Glomerular visceral epithelial cell (primary cell): ENCODE measurements around the gene FRG2C.
"Not testable (repeated sequence)": the region's sequence is repeated elsewhere in the genome, so short reads cannot be mapped to it uniquely, and the experiment has no call there.

Experiments
- DNase-seq: peaks from one replicate; pipeline ENCODE4 v3.0.0-alpha.2; 2016; ENCODE audit errors: extremely low spot score

FRG2C gene

DNA sequence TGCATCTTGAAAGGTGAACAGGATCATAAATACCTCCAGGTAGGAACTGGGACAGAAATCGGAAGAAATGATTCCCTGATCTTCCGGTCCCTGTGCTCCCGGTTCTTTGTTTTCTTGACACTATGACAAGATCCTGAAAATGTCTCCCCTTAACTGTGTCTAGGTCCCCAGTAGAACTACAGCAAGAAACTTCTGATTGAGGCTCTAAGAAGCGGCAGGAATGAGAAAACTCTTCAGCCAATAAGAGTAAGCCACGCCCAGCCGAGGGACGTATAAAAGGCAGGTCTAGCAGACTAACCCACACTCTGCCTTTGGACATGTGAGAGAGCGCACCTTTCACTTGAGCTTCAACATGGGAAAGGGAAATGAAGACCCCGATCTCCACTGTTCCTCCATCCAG lies at the start of gene FRG2C:
FRG2C (plus strand) TSS at position 301 of the 400 bp plus-strand sequence; CDS start at position 353, 52 bp downstream.
- DNase-seq: not testable (repeated sequence)

DNA sequence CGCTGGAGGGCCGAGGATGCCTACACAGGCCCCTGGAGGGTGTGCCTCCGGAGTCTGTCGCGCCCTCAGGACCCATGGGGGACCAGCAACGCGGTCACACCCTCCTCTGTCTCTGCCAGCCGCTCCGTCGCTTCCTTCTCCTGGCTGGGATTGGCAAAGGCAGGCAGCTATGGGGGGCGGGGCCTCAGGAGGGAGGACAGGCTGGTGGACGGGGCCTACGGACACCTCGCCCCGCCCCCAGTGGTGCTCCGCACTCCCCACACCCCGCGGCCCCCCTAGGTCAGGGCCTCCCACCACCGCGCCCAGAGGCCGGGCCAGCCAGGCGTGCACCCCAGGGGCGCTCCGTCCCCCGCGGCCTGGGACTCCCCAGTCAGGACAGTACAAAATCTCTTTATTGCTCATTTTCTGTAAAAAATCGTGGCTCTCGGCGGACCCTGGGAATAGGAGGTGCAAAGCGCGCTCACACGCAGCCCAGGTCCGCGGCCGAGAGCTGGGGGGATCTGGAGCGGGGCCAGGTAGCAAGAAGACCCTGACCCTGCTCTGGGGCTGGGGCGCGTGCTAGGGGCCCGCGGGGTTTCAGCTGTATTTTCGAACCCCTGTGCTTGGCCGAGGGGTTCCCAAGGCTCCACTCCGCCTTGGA lies 45.3 kb upstream of the FRG2C start:
- not testable (repeated sequence) for DNase-seq

DNA sequence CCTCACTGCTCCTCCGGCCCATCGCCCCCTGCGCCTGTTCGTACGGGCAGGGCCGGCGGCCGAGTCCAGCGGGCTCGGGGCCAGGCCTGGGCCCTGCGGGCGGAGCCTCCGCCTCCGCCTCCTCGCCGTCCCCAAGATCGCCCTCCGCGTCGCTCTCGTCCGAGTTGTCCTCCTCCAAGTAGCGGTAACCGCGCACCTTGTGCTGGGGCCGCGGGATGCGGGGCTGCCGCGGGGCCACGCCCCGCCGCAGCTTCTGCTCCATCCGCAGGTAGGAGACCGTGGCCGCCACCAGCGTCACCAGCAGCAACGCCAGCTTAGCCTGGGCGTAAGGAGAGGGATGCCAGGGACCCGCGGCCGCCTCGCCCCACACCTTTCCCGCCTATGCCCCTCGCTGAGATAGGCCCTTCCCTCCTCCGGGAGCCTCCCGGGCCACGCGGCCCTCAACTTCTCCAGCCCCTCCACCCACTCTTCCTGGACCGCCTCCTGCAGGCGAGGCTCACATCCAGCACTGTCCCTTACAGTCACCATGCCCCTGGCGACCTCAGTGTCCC lies 44.6 kb upstream of the FRG2C start:
- not testable (repeated sequence) for DNase-seq

DNA sequence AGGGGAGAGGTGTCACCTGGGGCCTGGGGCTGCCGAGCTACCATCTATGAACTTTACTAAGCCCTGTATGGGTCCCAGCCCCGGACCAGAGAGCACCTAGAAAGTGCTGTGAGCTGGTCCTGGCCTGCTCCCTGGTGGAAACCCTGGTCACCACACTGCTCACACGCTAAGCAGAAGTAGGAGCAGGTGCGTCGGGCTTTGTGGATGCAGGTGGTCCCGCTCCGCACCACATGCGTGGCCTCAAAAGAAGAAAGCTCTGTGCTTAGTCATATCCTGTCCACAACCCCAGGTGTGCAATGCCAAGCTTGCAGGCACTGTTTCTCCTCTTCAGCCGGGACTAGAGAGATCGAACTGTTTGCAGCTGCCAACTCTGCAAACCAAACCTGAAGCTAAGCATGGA lies 42.4 kb upstream of the FRG2C start:
- DNase-seq: not testable (repeated sequence)

DNA sequence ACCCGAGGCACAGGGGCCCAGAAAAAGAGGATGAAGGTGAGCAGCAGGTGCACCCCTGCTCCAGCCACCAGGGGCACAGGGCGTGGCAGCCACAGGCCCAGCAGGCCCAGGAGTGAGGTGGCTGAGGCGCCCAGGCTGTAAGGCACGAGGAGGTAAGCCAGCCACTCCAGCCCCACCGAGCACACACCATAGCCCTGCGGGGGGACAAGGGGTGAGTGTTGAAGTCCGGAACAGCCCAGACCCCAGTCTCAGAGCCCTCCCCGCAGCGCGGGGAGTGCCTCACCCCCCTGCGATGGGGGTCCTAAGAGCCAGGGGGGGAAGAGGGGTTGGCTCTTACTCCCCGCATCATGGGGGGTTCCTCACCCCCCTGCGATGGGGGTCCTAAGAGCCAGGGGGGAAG lies 40.5 kb upstream of the FRG2C start:
- DNase-seq: not testable (repeated sequence)

GRCh38 chr3:75630887-75631535 lies 33.1 kb upstream of the FRG2C start:
- not testable (repeated sequence) for DNase-seq

DNA sequence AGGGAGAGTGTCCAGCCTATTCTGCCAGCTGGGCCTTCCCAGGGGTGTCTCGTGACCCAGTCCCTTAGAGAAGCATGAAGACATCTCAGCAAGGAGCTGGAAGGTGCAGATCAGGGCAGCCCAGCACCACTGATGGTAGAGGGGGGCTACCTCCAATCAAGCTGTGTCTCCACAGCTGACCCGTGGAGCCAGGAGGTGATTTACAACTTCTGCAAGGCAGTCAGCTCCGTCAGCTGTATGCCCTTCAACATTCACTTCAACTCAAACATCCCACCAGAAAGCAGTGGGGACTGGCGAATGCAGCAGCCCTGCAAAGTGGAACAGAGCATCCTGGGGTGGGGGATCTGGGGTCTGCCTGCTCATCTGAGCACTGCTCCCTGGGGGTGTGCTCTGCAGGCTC lies 32.6 kb upstream of the FRG2C start:
- DNase-seq: no peak

DNA sequence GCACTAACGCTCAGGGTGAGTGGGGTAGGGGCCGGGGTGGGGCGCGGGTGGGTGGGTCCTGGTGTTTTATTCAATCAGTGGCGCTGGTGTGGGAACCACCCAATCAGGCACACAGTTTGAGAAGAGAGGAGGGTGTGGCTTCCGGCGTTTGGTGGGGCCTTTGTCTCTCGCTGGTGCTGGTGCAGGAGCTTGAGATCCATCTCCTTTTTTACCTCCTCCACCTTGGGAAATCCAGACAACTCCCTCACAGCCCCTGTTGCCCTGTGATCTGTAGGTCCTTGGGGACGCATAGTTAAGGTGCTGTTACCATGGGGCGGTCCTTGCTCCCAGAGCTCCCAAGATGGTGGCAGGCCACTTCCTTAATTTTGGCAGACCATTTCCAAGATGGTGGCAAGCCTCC lies 25.2 kb upstream of the FRG2C start:
- DNase-seq: not testable (repeated sequence)

- DNase-seq: not testable (repeated sequence)
Observed at GRCh38 chr3:75641107-75641517, 23.0 kb upstream of the FRG2C start.

DNA sequence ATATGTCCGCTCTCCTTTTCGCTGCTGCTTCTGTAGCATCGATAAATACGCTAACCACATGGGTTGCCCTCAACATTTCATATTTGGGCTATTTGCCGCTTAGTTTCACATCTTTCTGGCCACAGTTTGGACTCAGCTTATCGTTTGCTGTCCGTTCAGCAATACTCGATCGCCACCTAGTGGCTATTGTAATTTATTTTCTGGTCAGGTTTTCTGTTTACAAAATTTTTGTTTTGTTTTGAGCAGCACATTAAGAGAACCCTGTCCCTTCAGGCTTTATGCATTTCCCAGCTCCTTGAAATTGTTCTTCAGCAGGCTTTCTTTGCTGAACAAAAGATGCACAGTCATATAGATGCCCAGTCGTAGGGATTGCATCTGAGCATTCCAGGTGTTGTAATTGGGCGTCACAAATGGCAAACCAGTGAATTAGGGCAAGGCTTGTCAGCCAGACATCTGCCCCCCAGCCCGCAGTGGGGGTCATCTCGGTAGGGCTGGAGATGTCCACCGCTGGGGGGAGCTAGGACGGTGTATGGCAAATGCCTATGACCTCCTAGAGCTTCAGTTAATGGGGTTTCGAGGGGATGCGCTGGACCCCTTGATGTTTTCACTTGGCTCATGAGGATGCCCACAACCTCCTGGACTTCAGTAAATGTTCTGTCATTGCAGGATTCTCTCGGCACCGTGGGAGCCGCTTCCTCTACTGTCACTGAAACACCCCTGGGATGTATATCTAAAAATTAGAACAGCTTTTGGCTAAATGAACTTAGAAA lies 20.9 kb upstream of the FRG2C start:
- DNase-seq: peak; percentile 30

- not testable (repeated sequence) for DNase-seq
Observed at GRCh38 chr3:75645548-75645947, 18.6 kb upstream of the FRG2C start.

DNA sequence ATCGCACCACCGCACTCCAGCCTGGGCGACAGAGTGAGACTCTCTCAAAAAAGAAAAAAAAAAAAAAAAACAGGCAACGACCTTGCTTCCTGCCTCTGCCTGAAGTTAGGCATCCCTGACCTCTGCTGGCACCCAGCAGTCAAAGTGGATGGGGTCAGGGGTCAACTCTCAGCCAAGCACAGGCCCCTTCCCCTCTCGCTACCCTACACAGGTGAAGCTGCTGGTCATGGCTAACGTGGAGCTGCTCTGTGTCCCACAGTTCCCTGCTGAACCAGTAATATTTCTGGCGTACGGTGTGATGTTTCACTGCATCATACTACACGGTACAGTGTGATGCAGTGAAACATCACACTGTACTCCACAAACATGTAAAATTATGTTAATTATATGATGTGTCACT lies 13.9 kb upstream of the FRG2C start:
- DNase-seq: no peak

DNA sequence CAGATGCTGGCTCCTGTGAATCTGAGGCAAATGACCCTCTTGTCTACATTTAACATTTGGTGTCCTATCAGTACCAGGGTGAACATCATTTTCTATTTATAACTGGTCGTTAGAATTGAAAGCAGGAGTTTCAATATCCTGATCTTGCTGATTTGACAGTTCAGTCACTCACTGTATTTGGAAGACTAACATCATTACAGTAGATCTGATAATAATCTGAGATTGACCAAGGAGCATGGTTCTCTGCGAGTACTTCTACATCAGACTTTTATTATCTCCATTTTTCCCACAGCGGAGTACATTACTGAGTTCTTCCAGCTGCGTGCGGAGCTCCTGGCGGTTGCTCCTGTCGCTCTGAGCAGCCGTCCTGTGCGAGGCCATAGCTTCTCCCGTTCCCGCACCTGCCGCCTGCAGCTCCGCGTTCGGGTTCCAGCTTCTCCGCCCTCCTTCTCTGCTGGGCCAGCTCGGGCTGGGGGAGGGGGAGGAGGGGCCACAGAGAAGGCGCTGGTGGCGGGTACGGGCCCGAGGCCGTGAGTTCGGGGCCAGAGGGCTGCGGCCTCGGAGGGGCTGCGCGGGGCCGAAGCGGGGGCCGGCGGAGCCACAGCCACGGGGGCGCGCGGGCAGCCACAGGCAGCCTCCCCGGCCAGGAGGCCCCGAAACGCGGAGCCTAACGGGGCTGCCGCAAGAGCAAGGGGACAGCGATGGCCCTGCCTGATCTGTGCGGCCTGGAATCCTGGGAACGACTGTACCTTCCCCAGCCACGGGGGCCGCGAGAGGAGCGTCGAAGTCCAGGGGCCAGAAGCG lies 8.8 kb upstream of the FRG2C start:
- DNase-seq: not testable (repeated sequence)

- DNase-seq: not testable (repeated sequence)
Observed at GRCh38 chr3:75655956-75656355, 8.2 kb upstream of the FRG2C start.

DNA sequence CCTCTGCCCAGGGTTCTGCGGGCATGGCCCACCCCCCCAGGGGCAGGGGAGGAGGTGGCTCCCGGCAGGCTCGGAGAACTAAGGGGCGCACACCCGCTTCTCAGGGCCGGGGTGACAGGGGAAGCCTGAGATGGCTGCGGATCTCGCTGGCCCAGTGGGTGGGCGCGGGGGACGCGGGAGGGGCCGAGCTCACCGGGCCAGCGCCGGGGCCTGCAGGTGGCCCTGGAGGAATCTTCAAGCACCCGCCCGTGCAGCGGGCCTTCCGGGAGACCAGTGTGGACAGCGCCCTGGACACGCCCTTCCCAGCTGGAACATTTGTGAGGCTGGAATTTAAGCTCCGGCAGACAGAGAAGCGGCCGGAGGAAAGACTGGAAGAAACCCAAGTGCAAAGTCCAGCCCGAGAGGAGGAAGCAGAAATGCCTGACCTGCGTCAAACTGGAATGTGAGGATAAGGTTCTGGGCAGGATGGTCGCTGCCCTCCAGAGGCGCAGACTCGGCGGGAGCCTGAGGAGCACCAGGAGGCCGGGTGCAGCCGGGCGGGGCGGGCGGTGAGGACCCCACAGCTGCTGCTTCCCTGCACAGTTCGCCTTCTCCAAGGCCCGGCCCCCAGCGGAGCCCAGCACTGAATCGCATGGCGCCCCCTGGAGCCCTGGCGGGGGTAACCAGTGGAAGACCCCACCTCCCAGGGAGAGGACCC lies 5.6 kb upstream of the FRG2C start:
- DNase-seq: not testable (repeated sequence)

GRCh38 chr3:75659108-75659433 lies 5.1 kb upstream of the FRG2C start:
- not testable (repeated sequence) for DNase-seq

- DNase-seq: not testable (repeated sequence)
Observed at GRCh38 chr3:75665626-75666025, 1.5 kb downstream of the FRG2C start.

DNA sequence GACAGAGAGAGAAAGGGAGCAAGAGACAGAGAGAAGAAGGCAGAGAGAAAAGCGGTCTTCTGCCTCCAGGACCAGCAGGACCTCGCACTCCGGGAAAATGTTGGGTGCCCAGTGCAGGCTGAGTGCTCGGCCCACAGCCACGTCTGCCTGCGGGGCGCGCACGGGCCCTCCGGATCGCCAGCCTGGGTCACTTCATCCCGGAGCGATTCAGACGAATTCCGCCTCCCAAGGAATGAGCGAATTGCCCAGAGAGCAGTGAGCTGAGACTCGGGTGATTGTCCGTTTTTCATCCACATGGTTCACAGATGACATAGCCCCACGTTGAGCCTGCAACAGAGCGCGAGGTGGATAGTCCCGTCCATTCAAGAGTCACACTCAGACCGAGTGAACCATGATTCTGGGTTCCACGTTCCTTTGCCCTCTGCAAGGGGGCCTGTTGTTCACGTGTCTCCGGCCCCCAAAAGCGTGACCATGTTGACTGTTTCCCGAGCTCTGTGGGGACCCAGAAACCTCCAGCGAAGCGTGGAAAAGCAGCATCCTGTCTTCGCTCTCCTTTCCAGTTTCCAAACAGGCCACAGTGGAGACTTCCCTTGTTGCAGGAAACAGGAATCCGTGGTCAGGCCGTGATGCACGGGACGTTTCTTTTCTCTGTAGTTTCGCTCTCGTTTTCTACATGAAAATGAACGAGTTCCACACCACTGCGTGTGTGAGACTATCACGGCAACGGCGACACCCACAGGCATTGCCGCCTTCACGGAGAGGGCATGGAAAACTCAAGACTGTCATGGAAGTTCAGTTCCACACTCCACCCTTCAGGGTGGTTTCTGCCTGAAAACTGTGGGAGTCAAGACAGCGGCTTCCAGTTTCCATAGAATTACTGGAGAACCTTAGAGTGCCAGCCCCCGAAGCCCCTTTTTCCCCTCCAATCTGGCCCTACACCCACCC lies 3.9 kb downstream of the FRG2C start:
- not testable (repeated sequence) for DNase-seq

DNA sequence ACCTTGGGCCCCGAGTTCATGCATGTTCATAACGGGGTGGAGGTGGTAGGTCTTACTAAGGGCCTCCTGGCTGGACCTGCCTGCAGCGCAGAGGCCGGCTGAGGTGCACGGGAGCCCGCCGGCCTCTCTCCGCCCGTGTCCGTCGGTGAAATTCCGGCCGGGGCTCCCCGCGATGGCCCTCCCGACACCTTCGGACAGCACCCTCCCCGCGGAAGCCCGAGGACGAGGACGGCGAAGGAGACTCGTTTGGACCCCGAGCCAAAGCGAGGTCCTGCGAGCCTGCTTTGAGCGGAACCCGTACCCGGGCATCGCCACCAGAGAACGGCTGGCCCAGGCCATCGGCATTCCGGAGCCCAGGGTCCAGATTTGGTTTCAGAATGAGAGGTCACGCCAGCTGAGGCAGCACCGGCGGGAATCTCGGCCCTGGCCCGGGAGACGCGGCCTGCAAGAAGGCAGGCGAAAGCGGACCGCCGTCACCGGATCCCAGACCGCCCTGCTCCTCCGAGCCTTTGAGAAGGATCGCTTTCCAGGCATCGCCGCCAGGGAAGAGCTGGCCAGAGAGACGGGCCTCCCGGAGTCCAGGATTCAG lies 4.7 kb downstream of the FRG2C start:
- not testable (repeated sequence) for DNase-seq
